K562 (cell line): Measurements from ENCODE around the gene MC3R.

Experiments
- EGR1 ChIP-seq: fragments of 450-650 bp; conservative IDR thresholded peaks from 2 replicates; pipeline ENCODE4 v1.6.1; 2017; ENCODE audit warnings: mild to moderate bottlenecking
- FOXA3 ChIP-seq, 2 experiments: fragments of 450-650 bp in 1 of 2; sonication (generic) in 1 of 2; formaldehyde crosslinking; IDR thresholded peaks in 1 of 2; conservative IDR thresholded peaks in 1 of 2; 2 replicates each; pipeline versions ENCODE4 v1.4.0 to v1.8.0; 2020 to 2022; ENCODE audit warnings: mild to moderate bottlenecking in 2 of 2, missing genetic modification reagents in 1 of 2
- FOXK2 ChIP-seq, 2 experiments: fragments of 450-650 bp; IDR thresholded peaks in 1 of 2; conservative IDR thresholded peaks in 1 of 2; 2 replicates each; pipeline ENCODE4 v1.6.1; 2016; ENCODE audit warnings: low read depth in 2 of 2, mild to moderate bottlenecking in 1 of 2
- FOXP4 ChIP-seq: sonication (generic); formaldehyde crosslinking; IDR thresholded peaks from 2 replicates; pipeline ENCODE4 v1.8.0; 2022; ENCODE audit warnings: mild to moderate bottlenecking, missing genetic modification reagents, borderline replicate concordance
- HDAC6 ChIP-seq: IDR thresholded peaks from 2 replicates; pipeline ENCODE4 v1.6.1; 2012; ENCODE audit warnings: low read depth, mild to moderate bottlenecking, control low read depth, inconsistent platforms, low read length, moderate library complexity
- KDM1A ChIP-seq, 2 experiments: fragments of 450-650 bp; IDR thresholded peaks; 2 replicates each; pipeline ENCODE4 v1.6.1; 2016; ENCODE audit warnings: mild to moderate bottlenecking in 2 of 2
- NR1H2 ChIP-seq: sonication (generic); formaldehyde crosslinking; IDR thresholded peaks from 2 replicates; pipeline ENCODE4 v1.4.0; 2020; ENCODE audit warnings: mild to moderate bottlenecking, missing genetic modification reagents
- ZNF354B ChIP-seq: fragments of 250-450 bp; sonication (Bioruptor Pico); IDR thresholded peaks from 2 replicates; pipeline ENCODE4 v1.4.0; 2020
- ZNF644 ChIP-seq: fragments of 200-800 bp; sonication (Bioruptor generic); IDR thresholded peaks from 2 replicates; pipeline ENCODE4 v1.6.1; 2016; ENCODE audit warnings: low read depth, missing genetic modification characterization, missing compliant biosample characterization
- ZNF75A ChIP-seq: fragments of 450-650 bp; formaldehyde crosslinking; IDR thresholded peaks from 2 replicates; pipeline ENCODE4 v1.4.0; 2020; ENCODE audit warnings: mild to moderate bottlenecking
- TF ChIP-seq, protein P1 (sequence below): sonication (generic); formaldehyde crosslinking; IDR thresholded peaks from 2 replicates; pipeline ENCODE4 v1.8.1; 2023; ENCODE audit warnings: mild to moderate bottlenecking, missing genetic modification reagents
- TF ChIP-seq, protein P2 (sequence below): fragments of 450-650 bp; formaldehyde crosslinking; IDR thresholded peaks from 2 replicates; pipeline ENCODE4 v1.4.0; 2022; ENCODE audit warnings: missing genetic modification characterization
- TF ChIP-seq, protein P3 (sequence below), 3 experiments: IDR thresholded peaks in 2 of 3; conservative IDR thresholded peaks in 1 of 3; 2 replicates each; pipeline ENCODE4 v1.5.1; 2011 to 2012; ENCODE audit warnings: low read length in 3 of 3, mild to moderate bottlenecking in 3 of 3, control low read depth in 2 of 3, improper control_type of control experiment in 1 of 3, inconsistent platforms in 1 of 3, low read depth in 1 of 3, mixed read lengths in 1 of 3, moderate library complexity in 1 of 3; ENCODE audit not compliant: insufficient read depth in 2 of 3

DNA sequence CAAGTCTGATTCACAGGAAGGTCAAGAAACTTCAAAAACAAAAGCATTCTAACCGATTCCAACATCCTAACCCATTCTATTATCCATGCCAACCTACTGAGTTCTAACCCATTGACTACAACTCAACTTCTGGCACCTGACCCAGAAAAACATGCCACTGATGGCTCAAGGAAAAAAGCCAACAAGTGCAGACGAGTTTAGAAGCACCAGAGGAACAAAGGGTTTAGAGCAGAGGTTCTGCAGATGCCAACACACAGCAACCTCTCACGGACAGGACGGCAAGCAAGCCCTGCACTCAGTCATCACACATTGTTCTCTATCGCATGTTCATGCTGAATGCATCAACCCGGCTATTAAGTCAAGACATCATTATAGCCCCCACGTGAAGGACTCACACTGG is 25.2 kb upstream of the MC3R start:
- TF ChIP-seq NR1H2 (CRISPR knock-in tag) (no peak), ZNF644 (no peak), FOXK2 (conservative IDR thresholded peaks at IDR 0.05 in 1 of 2, IDR thresholded peaks at IDR 0.05 in 1 of 2; ENCODE audit: low read depth in 2 of 2) (no peak), FOXP4 (no peak), EGR1 (no peak), ZNF354B (CRISPR knock-in tag) (no peak), HDAC6 (no peak), KDM1A (IDR thresholded peaks at IDR 0.05) (no peak), ZNF75A (CRISPR knock-in tag) (no peak), FOXA3 (CRISPR knock-in tag; conservative IDR thresholded peaks at IDR 0.05 in 1 of 2, IDR thresholded peaks at IDR 0.05 in 1 of 2) (no peak)
- TF ChIP-seq, protein P1, sequence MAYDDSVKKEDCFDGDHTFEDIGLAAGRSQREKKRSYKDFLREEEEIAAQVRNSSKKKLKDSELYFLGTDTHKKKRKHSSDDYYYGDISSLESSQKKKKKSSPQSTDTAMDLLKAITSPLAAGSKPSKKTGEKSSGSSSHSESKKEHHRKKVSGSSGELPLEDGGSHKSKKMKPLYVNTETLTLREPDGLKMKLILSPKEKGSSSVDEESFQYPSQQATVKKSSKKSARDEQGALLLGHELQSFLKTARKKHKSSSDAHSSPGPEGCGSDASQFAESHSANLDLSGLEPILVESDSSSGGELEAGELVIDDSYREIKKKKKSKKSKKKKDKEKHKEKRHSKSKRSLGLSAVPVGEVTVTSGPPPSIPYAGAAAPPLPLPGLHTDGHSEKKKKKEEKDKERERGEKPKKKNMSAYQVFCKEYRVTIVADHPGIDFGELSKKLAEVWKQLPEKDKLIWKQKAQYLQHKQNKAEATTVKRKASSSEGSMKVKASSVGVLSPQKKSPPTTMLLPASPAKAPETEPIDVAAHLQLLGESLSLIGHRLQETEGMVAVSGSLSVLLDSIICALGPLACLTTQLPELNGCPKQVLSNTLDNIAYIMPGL (CRISPR knock-in tag) = no peak
- TF ChIP-seq, protein P2, sequence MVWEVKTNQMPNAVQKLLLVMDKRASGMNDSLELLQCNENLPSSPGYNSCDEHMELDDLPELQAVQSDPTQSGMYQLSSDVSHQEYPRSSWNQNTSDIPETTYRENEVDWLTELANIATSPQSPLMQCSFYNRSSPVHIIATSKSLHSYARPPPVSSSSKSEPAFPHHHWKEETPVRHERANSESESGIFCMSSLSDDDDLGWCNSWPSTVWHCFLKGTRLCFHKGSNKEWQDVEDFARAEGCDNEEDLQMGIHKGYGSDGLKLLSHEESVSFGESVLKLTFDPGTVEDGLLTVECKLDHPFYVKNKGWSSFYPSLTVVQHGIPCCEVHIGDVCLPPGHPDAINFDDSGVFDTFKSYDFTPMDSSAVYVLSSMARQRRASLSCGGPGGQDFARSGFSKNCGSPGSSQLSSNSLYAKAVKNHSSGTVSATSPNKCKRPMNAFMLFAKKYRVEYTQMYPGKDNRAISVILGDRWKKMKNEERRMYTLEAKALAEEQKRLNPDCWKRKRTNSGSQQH = no peak
- TF ChIP-seq, protein P3, sequence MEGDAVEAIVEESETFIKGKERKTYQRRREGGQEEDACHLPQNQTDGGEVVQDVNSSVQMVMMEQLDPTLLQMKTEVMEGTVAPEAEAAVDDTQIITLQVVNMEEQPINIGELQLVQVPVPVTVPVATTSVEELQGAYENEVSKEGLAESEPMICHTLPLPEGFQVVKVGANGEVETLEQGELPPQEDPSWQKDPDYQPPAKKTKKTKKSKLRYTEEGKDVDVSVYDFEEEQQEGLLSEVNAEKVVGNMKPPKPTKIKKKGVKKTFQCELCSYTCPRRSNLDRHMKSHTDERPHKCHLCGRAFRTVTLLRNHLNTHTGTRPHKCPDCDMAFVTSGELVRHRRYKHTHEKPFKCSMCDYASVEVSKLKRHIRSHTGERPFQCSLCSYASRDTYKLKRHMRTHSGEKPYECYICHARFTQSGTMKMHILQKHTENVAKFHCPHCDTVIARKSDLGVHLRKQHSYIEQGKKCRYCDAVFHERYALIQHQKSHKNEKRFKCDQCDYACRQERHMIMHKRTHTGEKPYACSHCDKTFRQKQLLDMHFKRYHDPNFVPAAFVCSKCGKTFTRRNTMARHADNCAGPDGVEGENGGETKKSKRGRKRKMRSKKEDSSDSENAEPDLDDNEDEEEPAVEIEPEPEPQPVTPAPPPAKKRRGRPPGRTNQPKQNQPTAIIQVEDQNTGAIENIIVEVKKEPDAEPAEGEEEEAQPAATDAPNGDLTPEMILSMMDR (IDR thresholded peaks at IDR 0.05 in 2 of 3, conservative IDR thresholded peaks at IDR 0.05 in 1 of 3; ENCODE audit: insufficient read depth in 2 of 3, low read depth in 1 of 3, low read length in 3 of 3) = no peak
